Kidney tubule cell (primary cell): Measurements from ENCODE around the gene OR1F1.

Experiments
- DNase-seq: peaks from one replicate; pipeline ENCODE4 v3.0.0-alpha.2; 2018; ENCODE audit warnings: low spot score

Gene OR1F1

GRCh38 chr16:3249020-3249419, 61.0 kb downstream of the OR1F1 start:
- DNase-seq = no peak

DNA sequence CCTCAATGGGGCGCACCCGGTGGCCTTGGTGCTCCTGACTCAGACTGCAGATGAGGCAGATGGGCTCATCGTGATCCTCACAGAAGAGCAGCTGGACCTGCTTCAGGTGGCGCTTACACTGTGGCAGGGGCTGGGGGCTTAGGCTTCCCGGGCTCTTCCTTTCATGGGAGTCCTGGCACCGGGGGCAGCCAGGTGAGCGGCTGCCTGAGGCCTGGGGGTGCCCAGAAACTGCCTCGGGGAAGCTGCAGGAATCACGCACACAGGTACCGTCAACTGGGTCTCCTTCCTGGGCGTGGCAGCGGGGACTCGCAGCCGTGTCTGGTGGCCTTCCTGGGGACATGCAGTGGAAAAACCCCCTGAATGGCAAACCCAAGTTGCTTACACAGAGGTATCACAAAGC, 61.4 kb downstream of the OR1F1 start:
- DNase-seq = no peak

DNA sequence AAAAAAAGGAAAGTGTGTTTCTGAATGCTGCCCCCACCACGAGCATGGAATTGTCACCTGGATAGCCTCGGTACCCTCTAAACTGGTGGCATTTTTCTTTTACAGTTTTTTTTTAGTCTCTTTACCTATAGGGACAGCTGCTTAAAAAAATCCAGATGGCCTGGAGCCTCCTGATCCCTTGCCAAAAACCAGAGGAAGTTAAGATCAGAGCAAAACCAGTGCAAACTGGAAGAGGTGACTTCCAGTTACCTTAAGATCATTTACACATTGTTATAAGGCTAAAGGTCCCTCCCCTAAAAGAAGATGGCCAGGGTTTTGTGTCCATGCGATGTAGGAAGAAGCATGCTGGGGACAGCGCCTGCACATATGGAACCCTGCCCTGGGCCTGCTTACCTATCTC, 65.0 kb downstream of the OR1F1 start:
- no peak for DNase-seq

DNA sequence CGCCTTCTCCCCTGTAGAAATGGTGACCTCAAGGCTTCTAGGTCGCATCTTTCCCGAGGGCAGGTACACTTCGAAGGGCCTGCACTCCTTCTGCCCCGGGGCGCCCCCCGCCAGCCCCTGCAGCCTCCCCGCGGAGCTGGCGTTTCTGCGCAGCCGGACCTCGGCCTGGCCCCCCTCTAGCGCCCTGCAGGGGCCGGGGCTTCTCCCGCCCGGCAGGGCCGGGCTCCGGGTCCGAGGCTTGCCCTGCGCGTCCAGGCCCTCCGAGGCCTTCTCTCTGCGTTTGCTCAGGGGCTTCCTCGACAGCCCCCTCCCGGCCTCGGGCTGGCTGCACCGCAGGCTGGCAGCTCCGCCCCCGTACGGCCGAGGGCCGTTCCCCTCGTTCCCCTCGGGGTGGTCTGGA, 66.3 kb downstream of the OR1F1 start:
- no peak for DNase-seq
